IMR-90 (cell line): Measurements from ENCODE around the gene TTBK2.

Experiments used
- CEBPB ChIP-seq: IDR thresholded peaks from 2 replicates; pipeline ENCODE4 v1.6.1; 2012; ENCODE audit warnings: low read depth, low read length, improper control_type of control experiment
- MAFK ChIP-seq: IDR thresholded peaks from 2 replicates; pipeline ENCODE4 v1.6.1; 2012; ENCODE audit warnings: low read depth, low read length, improper control_type of control experiment
- MAZ ChIP-seq: IDR thresholded peaks from 2 replicates; pipeline ENCODE4 v1.6.1; 2012; ENCODE audit warnings: low read depth, mild to moderate bottlenecking, low read length, improper control_type of control experiment, moderate library complexity, borderline replicate concordance
- MXI1 ChIP-seq: IDR thresholded peaks from 2 replicates; pipeline ENCODE4 v1.6.1; 2012; ENCODE audit warnings: low read depth, mild to moderate bottlenecking, low read length, moderate library complexity, borderline replicate concordance
- POLR2A ChIP-seq: IDR thresholded peaks from 2 replicates; pipeline ENCODE4 v1.6.1; 2012; ENCODE audit warnings: mild to moderate bottlenecking, low read depth, low read length
- RAD21 ChIP-seq: IDR thresholded peaks from 2 replicates; pipeline ENCODE4 v1.6.1; 2012; ENCODE audit warnings: low read length, improper control_type of control experiment
- RCOR1 ChIP-seq: IDR thresholded peaks from 2 replicates; pipeline ENCODE4 v1.6.1; 2012; ENCODE audit warnings: mild to moderate bottlenecking, low read length, improper control_type of control experiment; ENCODE audit not compliant: insufficient replicate concordance
- RFX5 ChIP-seq: IDR thresholded peaks from 2 replicates; pipeline ENCODE4 v1.8.0; 2012; ENCODE audit warnings: low read depth, mild to moderate bottlenecking, low read length, moderate library complexity
- TF ChIP-seq, protein P1 (sequence below): conservative IDR thresholded peaks from 2 replicates; pipeline ENCODE4 v1.5.1; 2012; ENCODE audit warnings: mild to moderate bottlenecking, low read depth, low read length, improper control_type of control experiment
- TF ChIP-seq, protein P2 (sequence below): fragments of 150-350 bp; IDR thresholded peaks from 2 replicates; pipeline ENCODE4 v1.6.1; 2017; ENCODE audit warnings: mild to moderate bottlenecking, antibody characterized with exemption, low read length, low read depth
- TF ChIP-seq, protein P3 (sequence below): fragments of 150-350 bp; IDR thresholded peaks from 2 replicates; pipeline ENCODE4 v1.6.1; 2016; ENCODE audit warnings: low read depth, mild to moderate bottlenecking, low read length, moderate library complexity, borderline replicate concordance

DNA sequence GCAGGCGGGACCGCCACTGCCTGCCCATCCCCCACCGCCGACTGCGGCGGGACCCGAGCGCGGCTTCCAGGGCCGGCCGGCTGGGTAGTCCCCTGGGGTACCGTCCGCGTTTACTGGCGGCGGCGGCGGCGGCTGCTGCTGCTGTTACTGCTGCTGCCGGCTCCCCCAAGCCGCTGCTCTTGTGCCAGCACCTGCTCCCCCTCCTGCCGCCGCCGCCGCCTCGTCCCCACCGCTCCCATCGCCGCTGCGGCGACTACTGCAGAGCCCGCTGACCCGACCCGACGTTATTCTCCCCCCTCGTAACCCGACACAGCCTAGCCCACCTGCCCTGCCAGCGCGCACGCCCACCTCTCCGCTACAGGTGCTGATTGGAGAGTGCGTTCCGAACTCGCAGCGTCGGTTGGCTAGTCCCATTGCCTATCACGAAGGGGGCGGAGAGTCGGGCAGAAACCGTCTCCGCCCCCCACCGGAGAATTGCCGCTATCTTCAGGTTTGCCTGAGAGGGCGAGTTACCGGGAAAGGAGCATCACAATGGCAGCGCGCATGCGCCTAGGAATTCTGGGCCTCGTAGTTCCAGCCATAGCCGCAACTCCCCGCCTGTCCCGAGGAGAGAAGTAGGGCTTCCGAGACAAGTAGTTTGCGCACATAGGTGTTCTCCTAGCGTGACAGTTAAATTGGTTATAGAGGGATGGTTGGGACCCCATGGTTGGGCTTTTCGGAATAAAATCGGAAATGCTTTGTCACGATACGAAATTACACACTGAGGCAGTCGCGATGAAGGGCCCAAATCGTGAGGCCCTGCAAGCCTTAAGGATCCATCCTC is at the start of gene TTBK2:
- no peak for TF ChIP-seq RFX5
- TF ChIP-seq, protein P1, sequence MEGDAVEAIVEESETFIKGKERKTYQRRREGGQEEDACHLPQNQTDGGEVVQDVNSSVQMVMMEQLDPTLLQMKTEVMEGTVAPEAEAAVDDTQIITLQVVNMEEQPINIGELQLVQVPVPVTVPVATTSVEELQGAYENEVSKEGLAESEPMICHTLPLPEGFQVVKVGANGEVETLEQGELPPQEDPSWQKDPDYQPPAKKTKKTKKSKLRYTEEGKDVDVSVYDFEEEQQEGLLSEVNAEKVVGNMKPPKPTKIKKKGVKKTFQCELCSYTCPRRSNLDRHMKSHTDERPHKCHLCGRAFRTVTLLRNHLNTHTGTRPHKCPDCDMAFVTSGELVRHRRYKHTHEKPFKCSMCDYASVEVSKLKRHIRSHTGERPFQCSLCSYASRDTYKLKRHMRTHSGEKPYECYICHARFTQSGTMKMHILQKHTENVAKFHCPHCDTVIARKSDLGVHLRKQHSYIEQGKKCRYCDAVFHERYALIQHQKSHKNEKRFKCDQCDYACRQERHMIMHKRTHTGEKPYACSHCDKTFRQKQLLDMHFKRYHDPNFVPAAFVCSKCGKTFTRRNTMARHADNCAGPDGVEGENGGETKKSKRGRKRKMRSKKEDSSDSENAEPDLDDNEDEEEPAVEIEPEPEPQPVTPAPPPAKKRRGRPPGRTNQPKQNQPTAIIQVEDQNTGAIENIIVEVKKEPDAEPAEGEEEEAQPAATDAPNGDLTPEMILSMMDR = peak; percentile 20; the same call in 1 of the 2 replicates
- TF ChIP-seq POLR2A = no peak; the same call in 1 of the 2 replicates
- TF ChIP-seq, protein P2, sequence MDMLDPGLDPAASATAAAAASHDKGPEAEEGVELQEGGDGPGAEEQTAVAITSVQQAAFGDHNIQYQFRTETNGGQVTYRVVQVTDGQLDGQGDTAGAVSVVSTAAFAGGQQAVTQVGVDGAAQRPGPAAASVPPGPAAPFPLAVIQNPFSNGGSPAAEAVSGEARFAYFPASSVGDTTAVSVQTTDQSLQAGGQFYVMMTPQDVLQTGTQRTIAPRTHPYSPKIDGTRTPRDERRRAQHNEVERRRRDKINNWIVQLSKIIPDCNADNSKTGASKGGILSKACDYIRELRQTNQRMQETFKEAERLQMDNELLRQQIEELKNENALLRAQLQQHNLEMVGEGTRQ = no peak; the same call in 1 of the 2 replicates
- TF ChIP-seq MAZ = peak; percentile 80; the same call in 1 of the 2 replicates
- TF ChIP-seq RCOR1 = no peak
- TF ChIP-seq RAD21 = no peak
- TF ChIP-seq, protein P3, sequence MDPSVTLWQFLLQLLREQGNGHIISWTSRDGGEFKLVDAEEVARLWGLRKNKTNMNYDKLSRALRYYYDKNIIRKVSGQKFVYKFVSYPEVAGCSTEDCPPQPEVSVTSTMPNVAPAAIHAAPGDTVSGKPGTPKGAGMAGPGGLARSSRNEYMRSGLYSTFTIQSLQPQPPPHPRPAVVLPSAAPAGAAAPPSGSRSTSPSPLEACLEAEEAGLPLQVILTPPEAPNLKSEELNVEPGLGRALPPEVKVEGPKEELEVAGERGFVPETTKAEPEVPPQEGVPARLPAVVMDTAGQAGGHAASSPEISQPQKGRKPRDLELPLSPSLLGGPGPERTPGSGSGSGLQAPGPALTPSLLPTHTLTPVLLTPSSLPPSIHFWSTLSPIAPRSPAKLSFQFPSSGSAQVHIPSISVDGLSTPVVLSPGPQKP = no peak
- TF ChIP-seq CEBPB = no peak
- TF ChIP-seq MXI1 = peak; percentile 70; the same call in 1 of the 2 replicates
- TF ChIP-seq MAFK = no peak
